RPMI8226 (cell line): ENCODE data around the gene AFAP1L2.

ENCODE experiments used
- DNase-seq: peaks from one replicate; pipeline ENCODE4 v3.0.0-alpha.2; 2015

AFAP1L2 gene

GRCh38 chr10:114261076-114261475 lies 143.2 kb downstream of the AFAP1L2 start:
- no peak for DNase-seq

DNA sequence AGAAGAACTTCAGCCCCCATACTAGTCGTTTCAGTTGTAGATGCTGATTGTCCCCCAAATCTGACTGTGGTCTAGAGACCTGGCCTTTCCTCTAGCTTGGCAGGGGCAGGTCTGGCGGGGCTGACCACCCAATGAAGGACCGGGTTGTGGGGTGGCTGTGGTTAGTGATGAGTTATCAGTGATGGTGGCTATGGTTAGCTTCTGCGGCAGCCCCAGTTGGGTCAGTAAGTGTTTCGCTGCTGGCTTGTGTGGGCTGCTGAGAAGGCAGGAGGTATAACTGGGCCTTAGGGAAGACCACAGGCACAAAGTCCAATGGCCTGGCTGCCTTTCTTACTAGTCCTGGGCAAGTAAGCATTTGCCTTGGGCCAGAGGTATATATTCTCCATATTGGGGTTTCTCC lies 143.9 kb downstream of the AFAP1L2 start:
- DNase-seq: no peak

DNA sequence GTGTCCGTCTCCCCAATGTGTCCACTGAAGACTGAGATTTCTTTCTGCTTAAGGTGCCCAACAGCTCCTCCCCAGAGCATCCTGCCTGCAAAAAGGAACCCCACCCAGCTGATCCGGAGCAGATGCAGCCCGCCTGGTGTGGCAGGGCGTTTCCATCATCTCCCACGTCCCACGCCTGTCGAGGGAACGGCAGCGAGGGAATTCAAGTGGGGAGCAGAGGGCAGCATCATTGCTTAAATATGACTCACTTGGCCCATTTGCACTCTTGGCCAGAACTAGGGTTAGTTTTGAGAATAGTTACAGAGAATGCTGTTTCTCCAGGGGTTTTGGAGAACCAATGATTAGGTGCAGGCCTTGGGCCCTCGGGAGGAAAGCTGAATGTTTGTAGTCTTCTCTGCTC lies 144.5 kb downstream of the AFAP1L2 start:
- no peak for DNase-seq

DNA sequence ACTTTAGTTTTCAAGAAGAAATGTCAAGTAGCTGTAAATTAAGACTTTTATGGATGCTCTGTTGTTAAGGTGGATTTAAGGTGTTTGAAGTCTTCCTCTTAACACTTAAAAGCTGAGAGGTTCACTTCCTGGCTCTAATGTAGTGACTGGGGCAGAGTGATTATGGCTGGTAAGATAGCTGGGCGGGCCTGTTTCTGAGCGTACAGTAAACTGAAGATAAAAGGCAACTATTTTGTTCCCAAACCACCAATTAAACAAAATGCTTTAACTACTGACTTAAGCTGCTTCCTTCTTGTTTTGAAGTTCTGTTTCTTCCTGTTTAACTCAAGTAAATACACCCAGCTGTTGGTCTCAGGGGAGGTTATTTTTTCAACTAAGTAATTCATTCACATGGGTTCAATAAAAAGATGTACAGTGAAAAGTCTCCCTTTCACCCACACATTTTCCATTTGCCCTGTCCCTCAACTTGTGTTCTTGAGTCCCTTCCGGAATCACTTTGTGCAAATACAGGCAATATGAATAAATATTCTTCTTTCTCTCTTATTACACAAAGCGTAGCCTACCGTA lies 145.9 kb downstream of the AFAP1L2 start:
- DNase-seq: no peak

DNA sequence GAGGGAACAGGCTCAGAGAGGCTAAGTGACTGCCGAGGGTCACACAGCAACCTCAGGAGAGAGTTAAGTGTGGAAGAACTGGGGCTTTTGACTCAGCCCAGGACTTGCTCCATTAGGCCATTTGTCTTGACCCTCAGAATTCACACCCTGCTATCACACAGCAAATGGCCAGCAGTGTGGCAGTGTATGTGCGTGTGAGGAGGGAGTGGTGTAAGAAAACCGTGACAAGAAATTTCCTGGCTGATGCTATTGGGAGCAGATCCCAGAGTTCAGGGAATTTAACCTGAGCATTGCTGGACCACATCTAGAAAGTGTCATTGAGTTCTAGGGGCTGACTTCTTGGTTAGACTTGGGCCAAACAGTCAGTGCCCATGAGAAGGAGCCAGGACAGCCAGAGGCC lies 146.8 kb downstream of the AFAP1L2 start:
- DNase-seq: no peak

DNA sequence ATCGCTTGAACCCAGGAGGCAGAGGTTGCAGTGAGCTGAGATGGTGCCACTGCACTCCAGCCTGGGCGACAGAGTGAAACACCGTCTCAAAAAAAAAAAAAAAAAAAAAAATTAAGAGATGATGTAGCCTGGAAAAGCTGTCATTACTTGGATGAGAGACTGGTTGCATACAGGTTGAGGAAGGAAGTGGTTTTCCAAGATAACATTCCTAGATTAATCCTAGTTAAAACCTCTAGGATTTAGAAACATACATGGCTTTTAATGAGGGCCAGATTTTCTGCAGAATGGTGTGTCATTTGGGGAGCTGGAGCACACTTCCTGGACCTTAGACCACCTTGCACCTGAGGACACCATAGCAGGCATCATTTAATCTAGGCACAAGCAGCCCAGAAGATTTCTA lies 147.5 kb downstream of the AFAP1L2 start:
- no peak for DNase-seq

DNA sequence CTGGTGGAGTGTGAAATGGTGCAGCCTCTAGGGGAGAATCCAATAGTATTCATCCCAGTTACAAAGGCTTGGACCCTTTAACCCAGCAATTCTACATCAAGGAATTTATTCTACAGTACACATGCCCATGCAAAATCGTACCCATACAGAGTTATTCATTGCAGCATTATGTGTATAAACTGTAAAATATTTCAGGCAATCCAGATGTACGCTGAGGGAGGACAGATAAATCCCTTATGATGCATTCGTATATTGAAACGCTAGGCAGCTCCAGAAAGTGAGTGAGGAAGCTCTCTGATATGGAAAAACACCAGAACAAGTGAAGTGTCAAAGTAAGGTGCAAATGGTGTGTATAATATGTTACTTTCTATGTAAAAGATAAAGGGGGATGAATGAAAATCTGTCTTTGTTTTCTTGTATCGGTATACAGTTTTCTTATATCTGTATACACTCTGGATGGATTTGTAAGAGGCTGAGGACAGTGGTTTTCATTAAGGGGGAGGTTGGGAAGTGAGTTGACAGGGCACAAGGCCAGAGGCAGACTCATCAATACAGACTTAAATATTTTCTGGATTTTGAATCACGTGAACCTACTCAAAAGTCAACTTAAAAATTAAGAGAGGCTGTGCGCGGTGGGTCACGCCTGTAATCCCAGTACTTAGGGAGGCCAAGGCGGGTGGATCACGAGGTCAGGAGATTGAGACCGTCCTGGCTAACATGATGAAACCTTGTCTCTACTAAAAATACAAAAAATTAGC lies 148.1 kb downstream of the AFAP1L2 start:
- DNase-seq: no peak

DNA sequence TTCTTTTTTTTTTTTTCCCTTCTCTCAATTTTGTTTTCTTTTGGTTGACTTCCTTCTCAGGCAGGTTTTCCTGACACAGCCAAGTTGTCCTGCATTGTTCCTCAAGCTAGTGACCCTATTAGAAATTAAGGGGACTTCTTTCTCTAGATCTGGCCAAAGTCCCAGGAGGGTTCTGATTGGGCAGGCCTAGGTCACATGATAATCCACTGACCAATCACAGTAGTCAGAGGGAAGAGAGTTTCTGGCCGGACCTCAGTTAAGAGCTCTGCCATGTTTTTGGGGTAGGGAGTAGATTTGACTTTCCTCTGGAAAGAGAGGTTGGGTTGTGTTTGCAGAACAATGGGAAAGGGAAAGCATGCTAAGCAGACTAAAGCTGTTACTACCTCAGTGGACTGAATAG lies 149.1 kb downstream of the AFAP1L2 start:
- DNase-seq: no peak

- DNase-seq: peak; percentile 21
Observed at GRCh38 chr10:114252883-114253282, 151.4 kb downstream of the AFAP1L2 start.

DNA sequence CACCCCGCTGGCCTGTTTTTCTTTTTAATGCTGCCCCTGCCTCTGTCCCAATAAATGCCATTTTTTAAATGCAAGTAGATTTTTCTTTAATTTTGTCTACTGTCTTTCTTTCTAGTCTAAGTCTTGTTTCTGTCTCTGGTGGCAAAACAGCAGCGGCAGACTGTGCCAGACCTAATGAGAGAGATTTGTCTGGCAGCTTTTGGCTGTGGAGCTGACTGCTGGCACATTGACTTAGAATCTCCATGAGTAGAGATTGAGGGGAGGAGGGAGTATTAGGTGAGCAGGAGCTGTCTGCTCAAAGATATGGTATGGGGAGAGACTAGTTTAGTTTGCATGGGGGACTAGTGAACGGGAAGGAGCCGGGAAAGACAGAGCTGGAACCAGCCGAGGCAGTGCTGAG lies 152.2 kb downstream of the AFAP1L2 start:
- DNase-seq: no peak

DNA sequence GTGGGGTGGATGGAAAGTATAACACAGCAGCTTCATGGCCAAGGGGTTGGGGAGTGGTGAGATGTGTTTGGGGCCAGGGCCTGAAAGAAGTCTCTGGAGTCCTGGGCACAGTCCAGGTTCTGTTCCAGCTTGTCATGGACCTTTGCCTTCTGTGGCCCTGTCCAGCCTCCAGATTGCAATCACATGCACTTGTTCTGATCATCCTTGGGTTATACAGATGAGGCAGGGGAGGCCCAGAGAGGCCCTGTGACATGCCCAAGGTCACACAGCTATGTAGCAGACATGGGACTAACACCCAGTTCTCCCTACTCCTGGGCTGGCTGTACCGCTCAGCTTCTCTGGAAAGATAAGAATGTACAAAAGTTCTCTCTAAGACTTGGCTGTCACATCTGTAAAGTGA lies 153.6 kb downstream of the AFAP1L2 start:
- DNase-seq: no peak

DNA sequence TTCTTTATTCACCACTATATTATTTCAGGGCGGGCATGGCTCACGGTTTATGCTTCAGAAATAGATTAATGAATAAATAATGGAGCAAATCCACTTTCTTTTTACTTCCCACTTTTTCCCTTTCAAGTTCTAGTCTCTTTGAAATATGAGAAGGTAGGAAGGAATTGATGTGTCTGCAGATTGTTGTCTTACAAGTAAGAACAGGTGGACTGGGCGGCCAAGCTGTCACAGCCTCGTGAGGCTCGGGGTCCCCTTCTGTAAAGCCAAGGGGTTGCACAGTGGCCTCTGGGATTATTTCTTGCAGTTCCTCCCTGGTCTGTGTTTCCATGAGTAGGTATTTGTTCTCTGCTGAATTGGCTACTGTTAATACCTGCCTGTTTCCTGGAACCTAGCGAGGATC lies 154.1 kb downstream of the AFAP1L2 start:
- DNase-seq: no peak

GRCh38 chr10:114246679-114247305 lies 157.5 kb downstream of the AFAP1L2 start:
- no peak for DNase-seq

DNA sequence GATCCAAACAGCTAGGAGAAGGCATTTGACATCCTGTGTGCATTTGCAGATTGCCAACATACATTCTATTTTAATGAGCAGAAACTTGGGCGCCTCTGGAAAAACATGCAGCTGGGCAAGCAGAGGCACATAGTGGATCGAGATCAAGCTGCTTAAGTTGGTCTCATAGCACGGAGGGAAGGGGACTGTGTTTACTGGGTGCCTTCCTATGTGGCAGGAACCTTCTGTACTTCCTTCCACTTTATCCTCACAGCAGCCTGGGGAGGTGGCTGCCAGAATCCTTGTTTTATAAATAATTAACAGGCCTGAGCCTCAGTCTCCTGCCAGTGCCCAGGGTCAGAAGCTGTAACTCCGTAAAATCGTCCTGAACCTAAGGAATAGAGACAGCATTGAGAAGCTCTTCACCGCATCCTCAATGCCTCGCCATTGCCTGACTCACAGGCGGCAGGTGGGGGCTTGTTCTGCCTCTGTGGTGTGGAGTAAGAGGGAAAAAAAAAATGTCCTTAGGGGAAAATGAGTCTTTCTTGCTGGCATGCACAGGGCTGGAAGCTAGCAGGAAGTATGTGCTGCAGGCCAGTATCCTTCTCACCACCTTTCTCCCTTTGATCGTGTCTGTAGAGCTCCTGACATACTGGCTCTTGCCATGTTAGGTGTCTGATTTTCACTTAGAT lies 159.0 kb downstream of the AFAP1L2 start:
- no peak for DNase-seq
